ACC112 (cell line): ENCODE data around the gene IL24.
A peak's percentile ranks its signal among the peaks of the same experiment; 100 is the strongest.

ENCODE experiments used
- H2AFZ ChIP-seq: fragments of 200-600 bp; sonication (generic); one replicate; pipeline ENCODE4 v1.6.0; 2017; ENCODE audit warnings: antibody characterized with exemption, low read length; ENCODE audit not compliant: unreplicated experiment
- H3K27ac ChIP-seq: fragments of 200-600 bp; sonication (generic); 2 replicates; pipeline ENCODE4 v1.5.1; 2014; ENCODE audit warnings: low read depth, mild to moderate bottlenecking, antibody characterized with exemption, low read length, moderate library complexity
- H3K27me3 ChIP-seq: fragments of 200-600 bp; sonication (generic); 2 replicates; pipeline ENCODE4 v1.6.1; 2014; ENCODE audit warnings: mild to moderate bottlenecking, antibody characterized with exemption, low read length, moderate library complexity, mixed read lengths; ENCODE audit not compliant: insufficient read depth
- H3K36me3 ChIP-seq: fragments of 200-600 bp; sonication (generic); 2 replicates; pipeline ENCODE4 v1.6.1; 2016; ENCODE audit warnings: mild to moderate bottlenecking, antibody characterized with exemption, low read length, moderate library complexity, mixed read lengths; ENCODE audit not compliant: insufficient read depth
- H3K4me1 ChIP-seq: fragments of 200-600 bp; sonication (generic); one replicate; pipeline ENCODE4 v1.6.1; 2016; ENCODE audit warnings: low read length, mixed read lengths; ENCODE audit not compliant: insufficient read depth, unreplicated experiment, control insufficient read depth
- H3K4me3 ChIP-seq: fragments of 200-600 bp; sonication (generic); 2 replicates; pipeline ENCODE4 v1.5.1; 2014; ENCODE audit warnings: mild to moderate bottlenecking, low read depth, low read length
- H3K79me2 ChIP-seq: fragments of 200-600 bp; sonication (generic); one replicate; pipeline ENCODE4 v1.6.0; 2016; ENCODE audit warnings: low read length; ENCODE audit not compliant: control insufficient read depth, unreplicated experiment, insufficient read depth

Gene IL24

GRCh38 chr1:206878456-206878855 lies 18.8 kb upstream of the IL24 start:
- Histone ChIP-seq H3K27ac (no peak overlapping the region), H3K4me1 (no peaks in the 10 kb centered on the region), H3K4me3 (no peak overlapping the region), H2AFZ (no peak overlapping the region), H3K36me3 (no peaks in the 10 kb centered on the region; the same call in 1 of the 2 replicates), H3K27me3 (peaks cover 11% of the 10 kb centered on the region; the same call in 1 of the 2 replicates), H3K79me2 (no peaks in the 10 kb centered on the region)

GRCh38 chr1:206880314-206880713 lies 16.9 kb upstream of the IL24 start:
- H3K27ac ChIP-seq = no peak overlapping the region
- peaks cover 8% of the 10 kb centered on the region; the same call in 1 of the 2 replicates for H3K27me3 ChIP-seq
- no peak overlapping the region for H3K4me3 ChIP-seq
- H2AFZ ChIP-seq = no peak overlapping the region
- H3K4me1 ChIP-seq = no peaks in the 10 kb centered on the region
- H3K36me3 ChIP-seq = no peaks in the 10 kb centered on the region; the same call in 1 of the 2 replicates
- H3K79me2 ChIP-seq = no peaks in the 10 kb centered on the region

- H3K4me1 ChIP-seq = peaks cover 6% of the 10 kb centered on the region
Observed at GRCh38 chr1:206882555-206882954, 14.7 kb upstream of the IL24 start.

GRCh38 chr1:206883160-206883559 lies 14.1 kb upstream of the IL24 start:
- Histone ChIP-seq H3K27me3 (no peaks in the 10 kb centered on the region), H2AFZ (no peak overlapping the region), H3K4me1 (peaks cover 12% of the 10 kb centered on the region)

More at GRCh38 chr1:206882555-206882954, 14.7 kb upstream of the IL24 start:
- no peak overlapping the region for H2AFZ ChIP-seq
- H3K36me3 ChIP-seq = no peaks in the 10 kb centered on the region
- H3K27ac ChIP-seq = no peak overlapping the region
- no peak overlapping the region for H3K4me3 ChIP-seq
- H3K27me3 ChIP-seq = no peaks in the 10 kb centered on the region
- H3K79me2 ChIP-seq = no peaks in the 10 kb centered on the region

GRCh38 chr1:206883876-206884275 lies 13.4 kb upstream of the IL24 start:
- Histone ChIP-seq H2AFZ (no peak overlapping the region), H3K4me1 (peaks cover 13% of the 10 kb centered on the region), H3K27ac (no peak overlapping the region), H3K36me3 (no peaks in the 10 kb centered on the region), H3K4me3 (no peak overlapping the region), H3K27me3 (no peaks in the 10 kb centered on the region), H3K79me2 (no peaks in the 10 kb centered on the region)

More at GRCh38 chr1:206883160-206883559, 14.1 kb upstream of the IL24 start:
- Histone ChIP-seq H3K27ac (no peak overlapping the region), H3K36me3 (no peaks in the 10 kb centered on the region), H3K4me3 (no peak overlapping the region), H3K79me2 (no peaks in the 10 kb centered on the region)

GRCh38 chr1:206885341-206886060 lies 11.7 kb upstream of the IL24 start:
- Histone ChIP-seq H3K4me3 (no peak overlapping the region), H3K4me1 (peaks cover 23% of the 10 kb centered on the region), H3K27me3 (no peaks in the 10 kb centered on the region), H3K27ac (peak overlapping the region; percentile 30), H2AFZ (no peak overlapping the region), H3K79me2 (no peaks in the 10 kb centered on the region), H3K36me3 (no peaks in the 10 kb centered on the region)

GRCh38 chr1:206886831-206887230 lies 10.4 kb upstream of the IL24 start:
- H3K79me2 ChIP-seq = no peaks in the 10 kb centered on the region
- peaks cover 36% of the 10 kb centered on the region for H3K4me1 ChIP-seq
- H3K27me3 ChIP-seq = no peaks in the 10 kb centered on the region
- no peak overlapping the region for H3K27ac ChIP-seq
- H2AFZ ChIP-seq = no peak overlapping the region
- no peak overlapping the region for H3K4me3 ChIP-seq
- no peaks in the 10 kb centered on the region for H3K36me3 ChIP-seq

- Histone ChIP-seq H3K4me1 (peaks cover 43% of the 10 kb centered on the region), H3K27ac (no peak overlapping the region), H3K4me3 (no peak overlapping the region), H3K36me3 (no peaks in the 10 kb centered on the region), H2AFZ (no peak overlapping the region), H3K27me3 (no peaks in the 10 kb centered on the region), H3K79me2 (no peaks in the 10 kb centered on the region)
Observed at GRCh38 chr1:206887701-206888100, 9.5 kb upstream of the IL24 start.

- peak overlapping the region; percentile 32; the same call in 1 of the 2 replicates for H3K4me3 ChIP-seq
- H3K27me3 ChIP-seq = no peaks in the 10 kb centered on the region
- no peaks in the 10 kb centered on the region for H3K36me3 ChIP-seq
- H3K4me1 ChIP-seq = peaks cover 58% of the 10 kb centered on the region
- no peaks in the 10 kb centered on the region for H3K79me2 ChIP-seq
- H3K27ac ChIP-seq = peak overlapping the region; percentile 94
- no peak overlapping the region for H2AFZ ChIP-seq
Observed at GRCh38 chr1:206890125-206891060, 6.8 kb upstream of the IL24 start.

GRCh38 chr1:206891412-206891811 lies 5.8 kb upstream of the IL24 start:
- no peaks in the 10 kb centered on the region for H3K27me3 ChIP-seq
- H3K4me3 ChIP-seq = no peak overlapping the region
- no peaks in the 10 kb centered on the region for H3K36me3 ChIP-seq
- peak overlapping the region; percentile 94 for H3K27ac ChIP-seq
- H3K79me2 ChIP-seq = no peaks in the 10 kb centered on the region
- H3K4me1 ChIP-seq = peaks cover 68% of the 10 kb centered on the region
- no peak overlapping the region for H2AFZ ChIP-seq
